GM12801 (cell line): ENCODE measurements around the gene PSTPIP2.

Experiments used
- TF ChIP-seq, protein P1 (sequence below): IDR thresholded peaks from one replicate; pipeline ENCODE4 v1.5.1; 2011; ENCODE audit warnings: control low read depth; ENCODE audit not compliant: insufficient read length; ENCODE audit errors: extremely low read depth

The PSTPIP2 gene

DNA sequence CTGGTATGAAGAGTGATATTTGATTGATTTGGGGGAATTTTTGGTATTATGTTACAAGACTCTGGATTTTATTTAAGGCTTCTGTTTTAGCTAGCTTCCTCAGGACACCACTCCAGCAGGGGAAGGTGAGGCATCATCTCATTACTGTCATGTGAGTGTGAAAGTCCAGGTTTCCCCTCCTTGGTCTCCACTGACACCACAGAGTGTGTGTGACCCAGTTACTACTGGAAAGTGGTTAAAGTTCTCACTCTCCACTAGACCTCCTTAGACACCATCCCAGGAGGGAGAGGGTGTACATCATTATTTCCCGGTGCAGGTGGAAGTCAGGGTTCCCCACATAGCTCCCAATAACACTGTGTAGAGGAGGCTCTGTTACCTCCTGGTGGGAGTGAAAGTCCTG, 69.1 kb downstream of the PSTPIP2 start:
- TF ChIP-seq, protein P1, sequence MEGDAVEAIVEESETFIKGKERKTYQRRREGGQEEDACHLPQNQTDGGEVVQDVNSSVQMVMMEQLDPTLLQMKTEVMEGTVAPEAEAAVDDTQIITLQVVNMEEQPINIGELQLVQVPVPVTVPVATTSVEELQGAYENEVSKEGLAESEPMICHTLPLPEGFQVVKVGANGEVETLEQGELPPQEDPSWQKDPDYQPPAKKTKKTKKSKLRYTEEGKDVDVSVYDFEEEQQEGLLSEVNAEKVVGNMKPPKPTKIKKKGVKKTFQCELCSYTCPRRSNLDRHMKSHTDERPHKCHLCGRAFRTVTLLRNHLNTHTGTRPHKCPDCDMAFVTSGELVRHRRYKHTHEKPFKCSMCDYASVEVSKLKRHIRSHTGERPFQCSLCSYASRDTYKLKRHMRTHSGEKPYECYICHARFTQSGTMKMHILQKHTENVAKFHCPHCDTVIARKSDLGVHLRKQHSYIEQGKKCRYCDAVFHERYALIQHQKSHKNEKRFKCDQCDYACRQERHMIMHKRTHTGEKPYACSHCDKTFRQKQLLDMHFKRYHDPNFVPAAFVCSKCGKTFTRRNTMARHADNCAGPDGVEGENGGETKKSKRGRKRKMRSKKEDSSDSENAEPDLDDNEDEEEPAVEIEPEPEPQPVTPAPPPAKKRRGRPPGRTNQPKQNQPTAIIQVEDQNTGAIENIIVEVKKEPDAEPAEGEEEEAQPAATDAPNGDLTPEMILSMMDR: no peak

- TF ChIP-seq, protein P1: no peak
These were observed 70.2 kb downstream of the PSTPIP2 start for GRCh38 chr18:46001892-46002291.

GRCh38 chr18:46001074-46001473, 71.0 kb downstream of the PSTPIP2 start:
- TF ChIP-seq, protein P1: no peak

DNA sequence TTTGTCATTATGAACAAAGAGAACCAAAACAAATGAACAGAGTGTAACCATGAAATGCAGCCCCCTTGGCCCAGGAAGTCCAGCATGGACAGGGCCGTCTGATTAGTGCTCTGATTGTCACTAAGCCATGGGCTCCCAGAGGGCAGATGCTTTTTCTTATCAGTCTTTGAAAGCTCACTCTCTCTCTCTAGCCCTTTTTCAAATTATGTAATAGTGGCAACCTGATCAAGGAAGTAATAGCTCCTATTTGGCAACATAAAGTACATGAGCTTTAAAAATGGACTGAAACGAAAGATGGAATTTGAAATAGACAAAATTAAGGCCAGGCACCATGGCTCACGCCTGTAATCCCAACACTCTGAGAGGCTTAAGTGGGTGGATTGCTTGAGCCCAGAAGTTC, 72.5 kb downstream of the PSTPIP2 start:
- TF ChIP-seq, protein P1: no peak

DNA sequence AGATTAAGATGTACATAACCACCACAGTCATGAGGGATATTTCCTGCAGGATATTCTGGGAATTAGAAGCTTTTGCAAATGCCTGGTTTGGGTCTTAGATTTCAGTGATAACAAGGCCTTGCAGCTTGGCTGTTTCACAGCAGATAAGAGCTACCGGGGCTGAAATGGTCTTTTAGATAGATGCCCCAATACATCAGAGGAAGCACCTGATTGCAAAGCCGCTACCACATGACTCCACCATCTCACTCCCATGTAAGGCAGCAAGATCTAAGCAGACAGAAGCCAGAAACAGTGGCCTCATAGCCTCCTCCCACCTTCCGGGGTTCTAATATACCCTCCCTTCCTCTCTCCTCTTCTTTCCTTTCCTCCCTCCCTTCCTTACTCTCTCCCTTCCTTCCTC, 73.8 kb downstream of the PSTPIP2 start:
- TF ChIP-seq, protein P1: no peak

DNA sequence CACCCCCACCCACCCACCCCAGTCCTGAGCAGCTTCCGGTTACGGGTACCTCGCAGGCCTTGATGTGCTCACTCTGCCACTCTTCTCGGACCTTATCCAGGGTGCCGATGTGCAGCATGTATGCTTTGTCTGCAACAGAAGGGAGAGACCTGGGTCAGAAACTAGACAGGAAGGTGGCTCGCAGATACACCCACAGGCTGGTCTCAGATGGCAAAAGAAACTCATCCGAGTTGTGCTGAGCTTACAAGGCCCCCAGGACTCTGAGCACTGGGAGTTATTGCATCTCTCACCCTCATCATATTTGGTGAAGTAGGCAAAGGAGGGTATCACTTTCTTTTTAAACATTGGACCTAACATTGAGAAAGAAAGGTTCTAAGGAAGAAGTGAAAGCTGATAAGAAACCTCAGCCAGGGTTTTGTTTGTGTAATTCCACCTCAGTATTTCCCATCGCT, 74.3 kb downstream of the PSTPIP2 start:
- TF ChIP-seq, protein P1: no peak

DNA sequence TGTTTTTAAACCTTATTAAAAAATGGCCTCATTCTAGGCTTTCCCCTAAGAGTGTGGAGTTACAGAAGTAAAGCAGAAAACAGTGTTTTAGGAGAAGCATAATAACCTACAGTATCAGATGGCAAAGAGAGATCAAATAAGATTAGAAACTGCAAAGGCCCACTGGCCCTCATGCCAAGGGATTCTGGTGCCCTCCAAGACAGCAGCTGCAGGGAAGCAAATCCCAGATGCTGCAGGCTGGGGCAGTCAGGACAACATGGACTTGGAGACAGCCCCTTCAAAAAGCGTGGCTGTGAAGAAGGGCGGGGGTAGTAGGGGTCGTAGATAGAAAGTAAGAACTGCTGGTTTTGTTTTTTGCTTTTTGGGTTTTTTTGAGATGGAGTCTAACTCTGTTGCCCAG, 76.6 kb downstream of the PSTPIP2 start:
- TF ChIP-seq, protein P1: no peak

- TF ChIP-seq, protein P1: no peak
These were observed 78.6 kb downstream of the PSTPIP2 start for GRCh38 chr18:45993438-45993837.
